Chondrocyte (in vitro differentiated cells): ENCODE data around the gene HECTD2. TPM values are rescaled to one million over a fixed set of nuclear protein-coding genes. Genes with fewer than 3 reads are reported as not detected.
A peak's percentile ranks its signal among the peaks of the same experiment; 100 is the strongest.

Source experiments
- DNase-seq: peaks from one replicate; pipeline ENCODE4 v3.0.0; 2021; ENCODE audit warnings: mixed read lengths, low spot score
- H3K27ac Mint-ChIP-seq: one replicate; pipeline ENCODE4 v1.8.0; 2021; ENCODE audit warnings: mild to moderate bottlenecking, moderate library complexity, mixed read lengths; ENCODE audit not compliant: unreplicated experiment
- H3K27me3 Mint-ChIP-seq: 2 replicates; pipeline ENCODE4 v1.8.0; 2021; ENCODE audit warnings: low read depth, mixed read lengths
- H3K36me3 Mint-ChIP-seq: 2 replicates; pipeline ENCODE4 v1.8.0; 2021; ENCODE audit warnings: low read depth, mixed read lengths
- H3K4me1 Mint-ChIP-seq: 2 replicates; pipeline ENCODE4 v1.8.0; 2021; ENCODE audit warnings: low read depth, mild to moderate bottlenecking, mixed read lengths
- H3K4me3 Mint-ChIP-seq: one replicate; pipeline ENCODE4 v1.8.0; 2021; ENCODE audit warnings: mild to moderate bottlenecking, moderate library complexity, mixed read lengths; ENCODE audit not compliant: unreplicated experiment
- H3K9me3 Mint-ChIP-seq: 2 replicates; pipeline ENCODE4 v1.8.0; 2021; ENCODE audit warnings: low read depth, mixed read lengths
- total RNA-seq: library from RNA; stranded (reverse); gene quantifications from 3 replicates; pipeline ENCODE4 v1.2.1, GENCODE V29; 2021
- TF ChIP-seq, protein P1 (sequence below): fragments of 200-600 bp; sonication (generic); IDR thresholded peaks from 2 replicates; pipeline ENCODE4 v1.5.0; 2021; ENCODE audit warnings: antibody characterized with exemption, mild to moderate bottlenecking, moderate library complexity

HECTD2 gene
- total RNA-seq, 1 donor from 2014 or later, result 51.8 TPM

DNA sequence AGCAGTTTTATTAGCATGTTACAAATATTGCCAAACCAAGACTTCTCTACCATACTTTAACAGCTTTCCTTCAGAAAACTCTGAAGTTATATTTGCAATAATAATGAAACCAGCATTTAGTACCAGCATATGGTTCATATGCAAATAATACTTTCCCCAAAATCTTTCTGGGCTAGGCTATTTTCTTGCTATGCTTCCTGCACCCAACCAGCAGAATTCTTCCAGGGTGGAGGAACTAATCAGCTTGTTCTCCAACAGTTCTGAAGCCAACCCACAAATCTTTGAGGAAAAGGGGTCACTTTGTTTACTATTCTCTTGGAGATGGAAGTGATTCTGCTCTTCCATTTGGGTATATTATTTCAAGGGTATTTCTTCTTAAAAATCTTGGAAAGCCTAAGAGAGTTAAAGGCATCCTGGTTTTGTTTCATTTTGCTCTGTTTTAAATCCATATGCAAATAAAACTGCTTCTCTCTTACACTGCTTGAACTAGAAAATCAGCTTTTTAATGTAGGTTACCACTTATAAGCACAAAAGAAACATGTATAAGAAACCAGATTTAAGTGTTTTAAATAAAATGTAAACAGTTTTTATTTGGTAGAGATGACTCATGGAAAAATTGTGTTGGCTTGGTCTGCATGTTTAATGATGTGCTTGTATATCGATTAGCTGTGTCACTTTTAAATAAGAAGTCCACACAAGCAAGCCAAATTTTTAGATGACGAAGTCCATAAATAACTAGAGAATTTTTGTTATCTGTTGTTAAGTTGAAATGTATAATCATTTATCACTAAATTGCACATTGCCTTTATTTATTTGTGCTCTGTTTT, 103.7 kb downstream of the HECTD2 start:
- TF ChIP-seq, protein P1, sequence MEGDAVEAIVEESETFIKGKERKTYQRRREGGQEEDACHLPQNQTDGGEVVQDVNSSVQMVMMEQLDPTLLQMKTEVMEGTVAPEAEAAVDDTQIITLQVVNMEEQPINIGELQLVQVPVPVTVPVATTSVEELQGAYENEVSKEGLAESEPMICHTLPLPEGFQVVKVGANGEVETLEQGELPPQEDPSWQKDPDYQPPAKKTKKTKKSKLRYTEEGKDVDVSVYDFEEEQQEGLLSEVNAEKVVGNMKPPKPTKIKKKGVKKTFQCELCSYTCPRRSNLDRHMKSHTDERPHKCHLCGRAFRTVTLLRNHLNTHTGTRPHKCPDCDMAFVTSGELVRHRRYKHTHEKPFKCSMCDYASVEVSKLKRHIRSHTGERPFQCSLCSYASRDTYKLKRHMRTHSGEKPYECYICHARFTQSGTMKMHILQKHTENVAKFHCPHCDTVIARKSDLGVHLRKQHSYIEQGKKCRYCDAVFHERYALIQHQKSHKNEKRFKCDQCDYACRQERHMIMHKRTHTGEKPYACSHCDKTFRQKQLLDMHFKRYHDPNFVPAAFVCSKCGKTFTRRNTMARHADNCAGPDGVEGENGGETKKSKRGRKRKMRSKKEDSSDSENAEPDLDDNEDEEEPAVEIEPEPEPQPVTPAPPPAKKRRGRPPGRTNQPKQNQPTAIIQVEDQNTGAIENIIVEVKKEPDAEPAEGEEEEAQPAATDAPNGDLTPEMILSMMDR, result no peak
- Mint-ChIP-seq H3K27me3 (no peaks in the 10 kb centered on the region), H3K4me3 (no peak overlapping the region), H3K36me3 (peaks cover 26% of the 10 kb centered on the region), H3K4me1 (peaks cover 24% of the 10 kb centered on the region), H3K9me3 (peaks cover 8% of the 10 kb centered on the region), H3K27ac (no peak overlapping the region)
- no peak for DNase-seq

DNA sequence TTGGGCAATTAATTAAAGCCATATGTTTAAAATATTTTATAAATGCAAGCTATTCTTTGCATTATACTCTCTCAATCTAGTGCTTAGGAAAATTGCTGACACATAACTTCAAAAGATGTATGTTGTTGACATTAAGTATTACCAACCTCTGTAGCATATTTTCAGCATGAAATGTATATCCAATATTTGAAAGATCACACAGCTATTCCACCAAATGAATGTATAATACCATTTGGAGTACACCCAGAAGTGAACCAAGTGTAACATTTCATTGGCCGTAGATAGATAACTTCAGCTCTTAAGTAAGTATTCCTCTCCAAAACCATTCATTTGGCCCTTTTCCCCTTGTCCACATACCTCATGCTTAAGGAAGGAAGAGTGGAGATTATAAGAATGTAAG, 104.6 kb downstream of the HECTD2 start:
- Mint-ChIP-seq H3K4me1 (peaks cover 24% of the 10 kb centered on the region), H3K36me3 (peaks cover 33% of the 10 kb centered on the region), H3K27me3 (no peaks in the 10 kb centered on the region), H3K27ac (peak overlapping the region; percentile 75), H3K9me3 (peaks cover 8% of the 10 kb centered on the region), H3K4me3 (no peak overlapping the region)
- DNase-seq, result no peak
- TF ChIP-seq, protein P1, result no peak

DNA sequence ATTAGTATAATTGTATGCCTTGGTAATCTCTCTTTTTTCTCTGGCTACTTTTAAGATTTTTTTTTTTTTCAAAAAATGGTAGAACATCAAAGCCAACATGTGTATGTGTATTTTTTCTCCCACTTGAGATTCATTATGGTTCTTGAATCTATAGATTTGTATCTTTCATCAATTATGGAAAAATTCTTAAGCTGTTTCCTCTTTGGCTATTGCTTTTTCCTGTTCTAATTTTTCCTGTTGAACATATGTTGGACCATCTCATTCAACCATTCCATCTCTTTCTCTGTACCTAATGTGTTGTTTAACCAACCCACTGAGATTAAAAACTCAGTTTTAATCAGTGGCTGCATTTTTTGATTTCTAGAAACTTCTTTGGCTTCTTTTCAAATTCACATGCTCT, 107.2 kb downstream of the HECTD2 start:
- H3K4me3 Mint-ChIP-seq, result no peak overlapping the region

DNA sequence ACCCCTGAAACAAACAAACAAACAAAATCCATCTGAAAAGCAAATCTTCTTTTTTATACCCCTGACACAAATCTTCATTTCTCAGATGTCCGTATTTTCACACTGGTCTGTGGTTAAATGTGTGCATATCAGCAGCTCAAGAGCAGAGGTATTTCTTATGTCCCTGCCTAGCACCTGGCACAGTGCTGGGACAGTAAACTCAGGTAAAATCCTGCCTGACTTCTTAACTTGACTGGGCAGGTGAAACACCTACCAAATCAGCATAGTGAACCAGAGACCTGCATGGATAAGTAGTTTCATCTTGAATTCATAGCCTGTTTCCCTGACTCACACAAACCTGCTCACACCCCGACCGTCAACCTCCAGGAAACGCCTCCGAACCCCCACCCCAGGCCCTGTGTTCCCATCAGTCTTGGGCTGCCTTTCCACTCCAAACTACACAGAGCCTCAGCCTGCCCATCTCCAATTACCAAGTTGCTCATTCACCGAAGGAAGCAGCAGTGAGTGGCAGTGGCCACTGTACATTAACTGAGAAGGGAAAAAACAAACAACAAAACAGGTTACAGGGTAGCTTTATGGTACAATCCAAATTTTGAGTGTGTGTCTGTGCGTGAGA, 109.9 kb downstream of the HECTD2 start:
- peak overlapping the region; percentile 55 for H3K27ac Mint-ChIP-seq

More for the DNA sequence above, 107.2 kb downstream of the HECTD2 start:
- H3K36me3 Mint-ChIP-seq, result peaks cover 40% of the 10 kb centered on the region
- TF ChIP-seq, protein P1, result no peak
- H3K9me3 Mint-ChIP-seq, result peaks cover 14% of the 10 kb centered on the region
- peaks cover 4% of the 10 kb centered on the region for H3K4me1 Mint-ChIP-seq
- H3K27me3 Mint-ChIP-seq, result no peaks in the 10 kb centered on the region
- no peak overlapping the region for H3K27ac Mint-ChIP-seq
- no peak for DNase-seq

DNA sequence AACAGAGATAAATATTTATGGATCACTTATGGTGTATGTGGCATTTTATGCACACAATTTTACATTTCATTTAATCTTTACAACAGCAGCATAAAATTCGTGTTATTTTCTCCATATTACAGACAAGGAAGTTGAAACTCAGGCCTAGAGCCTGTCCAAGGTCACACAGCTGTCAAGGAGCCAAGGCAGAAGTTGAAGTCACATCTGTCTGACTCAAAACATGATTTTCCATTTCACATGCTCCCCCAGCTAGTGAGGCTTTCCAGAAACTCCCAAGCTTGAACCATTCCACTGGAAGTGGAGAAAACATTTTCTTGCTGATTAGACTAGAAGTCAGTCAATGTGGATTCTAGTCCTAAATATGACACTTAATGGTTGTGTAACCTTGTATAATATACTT, 110.5 kb downstream of the HECTD2 start:
- TF ChIP-seq, protein P1, result no peak
- Mint-ChIP-seq H3K27ac (no peak overlapping the region), H3K36me3 (peaks cover 34% of the 10 kb centered on the region), H3K27me3 (no peaks in the 10 kb centered on the region), H3K4me3 (no peak overlapping the region), H3K9me3 (peaks cover 14% of the 10 kb centered on the region), H3K4me1 (no peaks in the 10 kb centered on the region)
- DNase-seq, result no peak

More for the DNA sequence above, 109.9 kb downstream of the HECTD2 start:
- DNase-seq, result no peak
- Mint-ChIP-seq H3K27me3 (no peaks in the 10 kb centered on the region), H3K4me1 (peaks cover under 1% of the 10 kb centered on the region), H3K36me3 (peaks cover 36% of the 10 kb centered on the region), H3K9me3 (peaks cover 14% of the 10 kb centered on the region), H3K4me3 (no peak overlapping the region)
- TF ChIP-seq, protein P1, result no peak
